CD14-positive monocyte (primary cell): Measurements from ENCODE around the gene ITGA2B. TPM values are rescaled to one million over a fixed set of nuclear protein-coding genes. Genes with fewer than 3 reads are reported as not detected.

Experiments used
- DNase-seq, 3 donors: peaks; one replicate each; pipeline ENCODE4 v3.0.0-alpha.2; 2011 to 2022
- H2AFZ ChIP-seq: 2 replicates; pipeline ENCODE4 v1.6.0; 2012; ENCODE audit warnings: mild to moderate bottlenecking, low read depth, low read length, inconsistent platforms; ENCODE audit not compliant: insufficient read depth, poor library complexity, severe bottlenecking
- H3K27ac ChIP-seq, 2 donors: 1 replicate in 1 of 2; 2 replicates in 1 of 2; pipeline ENCODE4 v1.5.1; 2012 to 2013; ENCODE audit warnings: low read length in 2 of 2, control low read depth in 1 of 2, inconsistent platforms in 1 of 2, low read depth in 1 of 2, mild to moderate bottlenecking in 1 of 2
- H3K27me3 ChIP-seq, 2 donors: one replicate each; pipeline versions ENCODE4 v1.6.0 to v1.6.1; 2011 to 2013; ENCODE audit warnings: low read length in 2 of 2; ENCODE audit not compliant: control insufficient read depth in 2 of 2, insufficient read depth in 2 of 2
- H3K36me3 ChIP-seq, 2 donors: replicated peaks in 1 of 2; 1 replicate in 1 of 2; 2 replicates in 1 of 2; pipeline versions ENCODE4 v1.5.1 to v1.6.1; 2012 to 2013; ENCODE audit warnings: low read length in 2 of 2, control low read depth in 1 of 2, inconsistent platforms in 1 of 2, mild to moderate bottlenecking in 1 of 2; ENCODE audit not compliant: insufficient read depth in 2 of 2, control insufficient read depth in 1 of 2
- H3K4me1 ChIP-seq, 2 donors: 1 replicate in 1 of 2; 2 replicates in 1 of 2; pipeline versions ENCODE4 v1.5.1 to v1.6.1; 2012 to 2013; ENCODE audit warnings: low read length in 2 of 2, control low read depth in 1 of 2, inconsistent platforms in 1 of 2, mild to moderate bottlenecking in 1 of 2, moderate library complexity in 1 of 2; ENCODE audit not compliant: insufficient read depth in 2 of 2, control insufficient read depth in 1 of 2
- H3K4me2 ChIP-seq: replicated peaks from 2 replicates; pipeline ENCODE3; 2012; ENCODE audit warnings: low read length, moderate library complexity, mild to moderate bottlenecking; ENCODE audit not compliant: poor library complexity, severe bottlenecking; ENCODE audit errors: extremely low read depth
- H3K4me3 ChIP-seq, 3 experiments: fragments of 200-600 bp in 1 of 3; sonication (generic) in 1 of 3; replicated peaks in 1 of 3; 1 replicate in 2 of 3; 2 replicates in 1 of 3; pipeline ENCODE4 v1.5.1; 2011 to 2013; ENCODE audit warnings: low read length in 3 of 3, mild to moderate bottlenecking in 3 of 3, control low read depth in 2 of 3, low read depth in 2 of 3, inconsistent platforms in 1 of 3, moderate library complexity in 1 of 3
- H3K79me2 ChIP-seq: 2 replicates; pipeline ENCODE4 v1.6.0; 2012; ENCODE audit warnings: mild to moderate bottlenecking, control low read depth, inconsistent platforms, low read length, moderate library complexity; ENCODE audit not compliant: insufficient read depth
- H3K9ac ChIP-seq: 2 replicates; pipeline ENCODE4 v1.6.0; 2017; ENCODE audit warnings: low read length, mild to moderate bottlenecking; ENCODE audit not compliant: insufficient read depth, poor library complexity, severe bottlenecking
- H3K9me3 ChIP-seq, 2 donors: replicated peaks in 1 of 2; 1 replicate in 1 of 2; 2 replicates in 1 of 2; pipeline versions ENCODE4 v1.5.1 to v1.6.1; 2012 to 2013; ENCODE audit warnings: low read length in 2 of 2, control low read depth in 1 of 2; ENCODE audit not compliant: control insufficient read depth in 1 of 2, insufficient read depth in 1 of 2
- H4K20me1 ChIP-seq: 2 replicates; pipeline ENCODE4 v1.6.0; 2012; ENCODE audit warnings: mild to moderate bottlenecking, low read length, control low read depth, moderate library complexity; ENCODE audit not compliant: insufficient read depth
- H3K27ac Mint-ChIP-seq, 7 donors: one replicate each; pipeline ENCODE4 v1.8.0; 2020; ENCODE audit warnings: mild to moderate bottlenecking in 7 of 7, mixed read lengths in 7 of 7, moderate library complexity in 6 of 7, inconsistent platforms in 2 of 7
- H3K27me3 Mint-ChIP-seq, 3 donors: one replicate each; pipeline ENCODE4 v1.8.0; 2021 to 2022; ENCODE audit warnings: low read depth in 3 of 3, mild to moderate bottlenecking in 3 of 3, mixed read lengths in 3 of 3, moderate library complexity in 3 of 3, inconsistent platforms in 1 of 3
- H3K36me3 Mint-ChIP-seq, 2 donors: one replicate each; pipeline ENCODE4 v1.8.0; 2020; ENCODE audit warnings: mixed read lengths in 2 of 2, inconsistent platforms in 1 of 2, mild to moderate bottlenecking in 1 of 2
- H3K4me1 Mint-ChIP-seq: one replicate; pipeline ENCODE4 v1.8.0; 2020; ENCODE audit warnings: mild to moderate bottlenecking, mixed read lengths
- H3K4me3 Mint-ChIP-seq, 2 donors: one replicate each; pipeline ENCODE4 v1.8.0; 2020; ENCODE audit warnings: mild to moderate bottlenecking in 2 of 2, mixed read lengths in 2 of 2, moderate library complexity in 1 of 2
- H3K9me3 Mint-ChIP-seq, 7 donors: one replicate each; pipeline ENCODE4 v1.8.0; 2020 to 2022; ENCODE audit warnings: mixed read lengths in 7 of 7, mild to moderate bottlenecking in 6 of 7, moderate library complexity in 6 of 7, inconsistent platforms in 2 of 7
- WGBS: methylation state at CpG from one replicate; pipeline ENCODE4 v1.1.5; 2013; ENCODE audit warnings: missing lambda C conversion rate; ENCODE audit not compliant: insufficient coverage; 5-methylcytosine and 5-hydroxymethylcytosine counted together
- intact Hi-C, 2 donors: fragments of 100-400 bp; cut with micrococcal nuclease; formaldehyde crosslinking; loops; one replicate each; pipeline versions ENCODE4 v1.15.0 to v1.15.1; 2023
- polyA plus RNA-seq, 3 donors: library from polyadenylated mRNA; depleted of rRNA in 1 of 3; unstranded in 2 of 3; stranded (reverse) in 1 of 3; fragments of 300-500 nt in 2 of 3; fragments of >200 nt in 1 of 3; fragmentation: Illumina TruSeq in 2 of 3; gene quantifications; 1 replicate in 2 of 3; 2 replicates in 1 of 3; pipeline ENCODE4 v1.2.3, GENCODE V29; 2012 to 2021
- TF ChIP-seq, protein P1 (sequence below): fragments of 200-600 bp; IDR thresholded peaks from one replicate; pipeline ENCODE4 v1.8.0; 2022; ENCODE audit warnings: antibody characterized with exemption, mild to moderate bottlenecking

ITGA2B gene
- polyA plus RNA-seq, 3 donors: 0.21 to 1.2 (median 1.1) TPM

DNA sequence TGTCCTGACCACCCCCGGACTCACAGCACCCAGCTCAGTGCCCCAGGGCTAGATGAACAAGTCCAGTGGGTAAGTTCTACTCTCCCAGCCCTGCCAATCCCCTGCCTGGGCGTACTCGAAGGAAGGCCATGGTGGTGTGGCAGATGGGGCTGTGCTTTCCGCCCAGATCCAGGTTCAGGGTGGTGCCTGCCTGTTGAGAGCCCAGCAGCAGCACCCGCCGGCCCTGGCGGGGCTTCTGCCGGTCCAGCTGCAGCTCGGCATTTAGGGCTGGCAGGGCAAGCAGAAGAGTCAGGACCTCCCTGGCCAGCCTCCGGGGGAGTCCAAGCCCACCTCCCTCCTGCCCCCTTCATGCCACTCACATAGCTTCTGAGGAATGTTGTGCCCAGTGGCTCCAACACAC, 9.6 kb downstream of the ITGA2B start:
- Mint-ChIP-seq H3K27ac (no peak overlapping the region), H3K27me3 (peaks cover 20 to 35% (median 26%) of the 10 kb centered on the region in 3 donors), H3K4me1 (peaks cover 4% of the 10 kb centered on the region), H3K4me3 (no peak overlapping the region), H3K9me3 (peaks cover 0 to 2% (median 0%) of the 10 kb centered on the region in 7 donors), H3K36me3 (no peaks in the 10 kb centered on the region)
- Histone ChIP-seq H3K27ac (no peak overlapping the region), H4K20me1 (no peaks in the 10 kb centered on the region), H3K4me1 (peaks cover 4 to 5% of the 10 kb centered on the region in 2 donors), H3K79me2 (no peaks in the 10 kb centered on the region), H3K27me3 (peaks cover 0 to 17% of the 10 kb centered on the region in 2 donors), H3K36me3 (no peaks in the 10 kb centered on the region), H3K4me3 (no peak overlapping the region), H3K9me3 (no peaks in the 10 kb centered on the region), H2AFZ (no peak overlapping the region), H3K4me2 (no peak overlapping the region), H3K9ac (no peak overlapping the region)
- 98% methylated on average over 9 of the region's 10 CpGs for WGBS
- TF ChIP-seq, protein P1, sequence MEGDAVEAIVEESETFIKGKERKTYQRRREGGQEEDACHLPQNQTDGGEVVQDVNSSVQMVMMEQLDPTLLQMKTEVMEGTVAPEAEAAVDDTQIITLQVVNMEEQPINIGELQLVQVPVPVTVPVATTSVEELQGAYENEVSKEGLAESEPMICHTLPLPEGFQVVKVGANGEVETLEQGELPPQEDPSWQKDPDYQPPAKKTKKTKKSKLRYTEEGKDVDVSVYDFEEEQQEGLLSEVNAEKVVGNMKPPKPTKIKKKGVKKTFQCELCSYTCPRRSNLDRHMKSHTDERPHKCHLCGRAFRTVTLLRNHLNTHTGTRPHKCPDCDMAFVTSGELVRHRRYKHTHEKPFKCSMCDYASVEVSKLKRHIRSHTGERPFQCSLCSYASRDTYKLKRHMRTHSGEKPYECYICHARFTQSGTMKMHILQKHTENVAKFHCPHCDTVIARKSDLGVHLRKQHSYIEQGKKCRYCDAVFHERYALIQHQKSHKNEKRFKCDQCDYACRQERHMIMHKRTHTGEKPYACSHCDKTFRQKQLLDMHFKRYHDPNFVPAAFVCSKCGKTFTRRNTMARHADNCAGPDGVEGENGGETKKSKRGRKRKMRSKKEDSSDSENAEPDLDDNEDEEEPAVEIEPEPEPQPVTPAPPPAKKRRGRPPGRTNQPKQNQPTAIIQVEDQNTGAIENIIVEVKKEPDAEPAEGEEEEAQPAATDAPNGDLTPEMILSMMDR: no peak
- intact Hi-C loops: no loop called here
- DNase-seq: no peak

- H3K27ac ChIP-seq: no peak overlapping the region
- no peaks in the 10 kb centered on the region for H3K4me1 Mint-ChIP-seq
- H3K4me3 Mint-ChIP-seq: no peak overlapping the region
- no peaks in the 10 kb centered on the region for H3K9me3 ChIP-seq
- no peak overlapping the region for H3K27ac Mint-ChIP-seq
- H3K36me3 ChIP-seq: no peaks in the 10 kb centered on the region
- H3K36me3 Mint-ChIP-seq: no peaks in the 10 kb centered on the region
- H3K9me3 Mint-ChIP-seq: peaks cover 0 to 2% (median 0%) of the 10 kb centered on the region in 7 donors
- H3K27me3 Mint-ChIP-seq: peaks cover 10 to 32% (median 19%) of the 10 kb centered on the region in 3 donors
- H3K4me1 ChIP-seq: no peaks in the 10 kb centered on the region
- no peak overlapping the region for H3K4me2 ChIP-seq
- H4K20me1 ChIP-seq: no peaks in the 10 kb centered on the region
- H3K4me3 ChIP-seq: no peak overlapping the region
- WGBS: 94% methylated on average over 5 of the region's 14 CpGs
- no peak overlapping the region for H2AFZ ChIP-seq
- H3K27me3 ChIP-seq: peaks cover 0 to 10% of the 10 kb centered on the region in 2 donors
- H3K9ac ChIP-seq: no peak overlapping the region
- no peak for DNase-seq
- TF ChIP-seq, protein P1: no peak
- H3K79me2 ChIP-seq: no peaks in the 10 kb centered on the region
- intact Hi-C loops: no loop called here
Observed at GRCh38 chr17:44378171-44378705, 11.2 kb downstream of the ITGA2B start.
